ENCODE results near the gene OSGIN1.

Gene OSGIN1

GRCh38 chr16:83952940-83953795 is at the start of gene OSGIN1:
Gene OSGIN1 (plus strand): TSS chr16:83953240. CDS start chr16:83957672, 4,432 bp downstream.
- DNase-seq (ENCODE audit: low read depth): peak; percentile 81

- DNase-seq (ENCODE audit: low read depth): no peak
Measured at GRCh38 chr16:83903751-83904150, 49.3 kb upstream of the OSGIN1 start.

- no peak for DNase-seq (ENCODE audit: low read depth)
Measured at GRCh38 chr16:83906683-83907082, 46.4 kb upstream of the OSGIN1 start.

- no peak for DNase-seq (ENCODE audit: low read depth)
Measured at GRCh38 chr16:83907111-83907510, 45.9 kb upstream of the OSGIN1 start.

GRCh38 chr16:83907631-83908250 is 45.3 kb upstream of the OSGIN1 start:
- DNase-seq (ENCODE audit: low read depth): no peak

GRCh38 chr16:83908798-83909197 is 44.2 kb upstream of the OSGIN1 start:
- no peak for DNase-seq (ENCODE audit: low read depth)

- DNase-seq (ENCODE audit: low read depth): no peak
Measured at GRCh38 chr16:83911290-83911689, 41.8 kb upstream of the OSGIN1 start.

- no peak for DNase-seq (ENCODE audit: low read depth)
Measured at GRCh38 chr16:83912519-83913244, 40.4 kb upstream of the OSGIN1 start.

GRCh38 chr16:83913245-83913633 is 39.8 kb upstream of the OSGIN1 start:
- no peak for DNase-seq (ENCODE audit: low read depth)

- no peak for DNase-seq (ENCODE audit: low read depth)
Measured at GRCh38 chr16:83914091-83914710, 38.8 kb upstream of the OSGIN1 start.

GRCh38 chr16:83915081-83915480 is 38.0 kb upstream of the OSGIN1 start:
- DNase-seq (ENCODE audit: low read depth): no peak

- no peak for DNase-seq (ENCODE audit: low read depth)
Measured at GRCh38 chr16:83915491-83915890, 37.5 kb upstream of the OSGIN1 start.

- DNase-seq (ENCODE audit: low read depth): no peak
Measured at GRCh38 chr16:83917152-83918120, 35.6 kb upstream of the OSGIN1 start.

GRCh38 chr16:83920894-83921491 is 32.0 kb upstream of the OSGIN1 start:
- no peak for DNase-seq (ENCODE audit: low read depth)

- no peak for DNase-seq (ENCODE audit: low read depth)
Measured at GRCh38 chr16:83923581-83924365, 29.3 kb upstream of the OSGIN1 start.

GRCh38 chr16:83924686-83925085 is 28.4 kb upstream of the OSGIN1 start:
- no peak for DNase-seq (ENCODE audit: low read depth)

- DNase-seq (ENCODE audit: low read depth): no peak
Measured at GRCh38 chr16:83925095-83925905, 27.7 kb upstream of the OSGIN1 start.

- no peak for DNase-seq (ENCODE audit: low read depth)
Measured at GRCh38 chr16:83925957-83926725, 26.9 kb upstream of the OSGIN1 start.
